Measurements from ENCODE around the gene NQO2.

GRCh38 chr6:3039384-3039783, 39.7 kb downstream of the NQO2 start:
- TF ChIP-seq EZH2 (IDR thresholded peaks at IDR 0.05; ENCODE audit: borderline replicate concordance, insufficient read depth, low read depth, low read length, poor library complexity, severe bottlenecking) (no peak), CTCF (IDR thresholded peaks at IDR 0.05) (no peak)
